IMR-90 (cell line): Measurements from ENCODE around the gene TENM3. TPM values are rescaled to one million over a fixed set of nuclear protein-coding genes. Genes with fewer than 3 reads are reported as not detected.
A peak's percentile ranks its signal among the peaks of the same experiment; 100 is the strongest.

Experiments
- ATAC-seq: fragments of 200-7000 bp; cut with Tn5 transposase; 2 replicates; pipeline ENCODE4 v1.9.1; 2020; ENCODE audit warnings: low read depth, mild to moderate bottlenecking, moderate library complexity
- BruUV-seq: library from RNA; stranded (reverse); fragments of 400-500 nt; replicated peaks from 2 replicates; lab custom pipeline; 2021; lab: Mats Ljungman, UMichigan
- CTCF ChIA-PET: fragments of 300-600 bp; formaldehyde crosslinking; extraction: SDS; loops from one replicate; lab custom pipeline; 2021; ENCODE audit warnings: antibody characterized with exemption; lab: Yijun Ruan, JAX
- POLR2A ChIA-PET: fragments of 300-600 bp; sonication (Branson Sonifier 250); formaldehyde crosslinking; loops from one replicate; lab custom pipeline; 2022; ENCODE audit warnings: antibody characterized with exemption; ENCODE audit not compliant: unreplicated experiment; lab: Charles Lee
- DNase-seq: peaks from one replicate; pipeline ENCODE4 v3.0.0; 2013
- H2AFZ ChIP-seq: replicated peaks from 2 replicates; pipeline ENCODE3; 2013; ENCODE audit warnings: low read length, mild to moderate bottlenecking; ENCODE audit not compliant: poor library complexity
- H2AK5ac ChIP-seq: 2 replicates; pipeline ENCODE4 v1.6.1; 2013; ENCODE audit warnings: low read depth, low read length, inconsistent platforms
- H2AK9ac ChIP-seq: replicated peaks from 2 replicates; pipeline ENCODE3; 2013; ENCODE audit warnings: mild to moderate bottlenecking, low read depth, low read length, moderate library complexity; ENCODE audit not compliant: poor library complexity
- H2BK120ac ChIP-seq: 2 replicates; pipeline ENCODE4 v1.6.1; 2013; ENCODE audit warnings: low read depth, low read length, inconsistent platforms
- H2BK15ac ChIP-seq: 3 replicates; pipeline ENCODE4 v1.6.1; 2013; ENCODE audit warnings: low read depth, low read length, inconsistent platforms
- H2BK20ac ChIP-seq: 2 replicates; pipeline ENCODE4 v1.6.1; 2013; ENCODE audit warnings: low read depth, mild to moderate bottlenecking, inconsistent platforms, low read length, moderate library complexity
- H2BK5ac ChIP-seq: 2 replicates; pipeline ENCODE4 v1.6.1; 2013; ENCODE audit warnings: mild to moderate bottlenecking, low read depth, low read length, inconsistent platforms; ENCODE audit not compliant: poor library complexity, severe bottlenecking
- H3K14ac ChIP-seq: replicated peaks from 2 replicates; pipeline ENCODE4 v1.6.1; 2013; ENCODE audit warnings: low read depth, low read length, inconsistent platforms
- H3K18ac ChIP-seq: 2 replicates; pipeline ENCODE4 v1.6.1; 2013; ENCODE audit warnings: low read depth, low read length, control low read depth
- H3K23ac ChIP-seq: 2 replicates; pipeline ENCODE4 v1.6.1; 2013; ENCODE audit warnings: low read depth, low read length, inconsistent platforms
- H3K27ac ChIP-seq: 2 replicates; pipeline ENCODE4 v1.5.1; 2013; ENCODE audit warnings: mild to moderate bottlenecking, control low read depth, low read length; ENCODE audit not compliant: insufficient read depth
- H3K27me3 ChIP-seq: 2 replicates; pipeline ENCODE4 v1.6.1; 2013; ENCODE audit warnings: low read length; ENCODE audit not compliant: control insufficient read depth, insufficient read depth
- H3K36me3 ChIP-seq: 2 replicates; pipeline ENCODE4 v1.6.1; 2013; ENCODE audit warnings: low read length, mixed read lengths; ENCODE audit not compliant: control insufficient read depth, insufficient read depth
- H3K4ac ChIP-seq: 2 replicates; pipeline ENCODE4 v1.6.1; 2013; ENCODE audit warnings: low read depth, low read length, inconsistent platforms
- H3K4me1 ChIP-seq: 2 replicates; pipeline ENCODE4 v1.6.1; 2013; ENCODE audit warnings: low read length, mixed read lengths; ENCODE audit not compliant: control insufficient read depth, insufficient read depth
- H3K4me2 ChIP-seq: 2 replicates; pipeline ENCODE4 v1.6.1; 2013; ENCODE audit warnings: low read depth, mild to moderate bottlenecking, control low read depth, low read length, moderate library complexity
- H3K4me3 ChIP-seq: 2 replicates; pipeline ENCODE4 v1.5.1; 2013; ENCODE audit warnings: low read depth, mild to moderate bottlenecking, control low read depth, low read length, moderate library complexity; ENCODE audit not compliant: insufficient read depth
- H3K56ac ChIP-seq: 2 replicates; pipeline ENCODE4 v1.6.1; 2013; ENCODE audit warnings: low read length, inconsistent platforms; ENCODE audit not compliant: insufficient read depth; ENCODE audit errors: extremely low read depth
- H3K79me1 ChIP-seq, 2 experiments: 2 replicates each; pipeline ENCODE4 v1.6.1; 2013; ENCODE audit warnings: low read length in 2 of 2, inconsistent platforms in 1 of 2, low read depth in 1 of 2
- H3K9ac ChIP-seq: 2 replicates; pipeline ENCODE4 v1.6.1; 2013; ENCODE audit warnings: low read depth, low read length, control low read depth
- H3K9me1 ChIP-seq: 2 replicates; pipeline ENCODE4 v1.6.1; 2013; ENCODE audit warnings: low read length, inconsistent platforms; ENCODE audit not compliant: insufficient read depth
- H3K9me3 ChIP-seq: 2 replicates; pipeline ENCODE4 v1.6.1; 2013; ENCODE audit warnings: low read length; ENCODE audit not compliant: control insufficient read depth, insufficient read depth
- H4K20me1 ChIP-seq: 2 replicates; pipeline ENCODE4 v1.6.1; 2013; ENCODE audit warnings: low read length, inconsistent platforms; ENCODE audit not compliant: insufficient read depth
- H4K5ac ChIP-seq: 2 replicates; pipeline ENCODE4 v1.6.1; 2013; ENCODE audit warnings: mild to moderate bottlenecking, low read depth, low read length, control low read depth
- H4K8ac ChIP-seq, 2 experiments: 2 replicates each; pipeline ENCODE4 v1.6.1; 2013; ENCODE audit warnings: low read depth in 2 of 2, low read length in 2 of 2, control low read depth in 1 of 2, inconsistent platforms in 1 of 2
- H4K91ac ChIP-seq: 2 replicates; pipeline ENCODE4 v1.6.1; 2013; ENCODE audit warnings: low read depth, low read length, inconsistent platforms; ENCODE audit not compliant: insufficient read depth
- FOS ChIP-seq: fragments of 150-350 bp; IDR thresholded peaks from 2 replicates; pipeline ENCODE4 v1.6.1; 2016; ENCODE audit warnings: low read depth, low read length
- USF2 ChIP-seq: fragments of 150-350 bp; IDR thresholded peaks from 2 replicates; pipeline ENCODE4 v1.6.1; 2017; ENCODE audit warnings: mild to moderate bottlenecking, antibody characterized with exemption, low read length, low read depth
- WGBS, 2 experiments: methylation state at CpG; one replicate each; pipeline versions ENCODE4 v1.1.5 to v1.1.7; 2013; ENCODE audit warnings: missing lambda C conversion rate in 2 of 2; ENCODE audit not compliant: insufficient read length in 1 of 2; ENCODE audit errors: extremely low coverage in 2 of 2; 5-methylcytosine and 5-hydroxymethylcytosine counted together
- dilution Hi-C: fragments of 300-500 bp; cut with HindIII; formaldehyde crosslinking; loops from one replicate; pipeline ENCODE4 v1.14.3; 2018; ENCODE audit warnings: low sequenced_read_pairs; ENCODE audit not compliant: unreplicated experiment
- in situ Hi-C: fragments of 300-500 bp; cut with MboI; formaldehyde crosslinking; loops from 3 replicates; pipeline ENCODE4 v1.14.3; 2019; ENCODE audit warnings: low sequenced_read_pairs, inconsistent platforms, mixed read lengths
- intact Hi-C: fragments of 100-400 bp; cut with micrococcal nuclease; formaldehyde crosslinking; loops from 2 replicates; pipeline ENCODE4 v1.10.0; 2022
- polyA plus RNA-seq, 3 experiments: library from polyadenylated mRNA; depleted of rRNA; stranded (reverse); fragments of >200 nt; gene quantifications; 2 replicates each; pipeline ENCODE4 v1.2.3, GENCODE V29; 2012; ENCODE audit warnings: low replicate concordance in 1 of 3
- total RNA-seq: library from RNA; depleted of rRNA; stranded (reverse); fragments of >200 nt; gene quantifications from 2 replicates; pipeline ENCODE4 v1.2.3, GENCODE V29; 2012

Gene TENM3
- total and polyA plus RNA-seq, 2 of the 4 experiments (the other 2 are of a cell fraction), result 29.9 to 173 TPM

DNA sequence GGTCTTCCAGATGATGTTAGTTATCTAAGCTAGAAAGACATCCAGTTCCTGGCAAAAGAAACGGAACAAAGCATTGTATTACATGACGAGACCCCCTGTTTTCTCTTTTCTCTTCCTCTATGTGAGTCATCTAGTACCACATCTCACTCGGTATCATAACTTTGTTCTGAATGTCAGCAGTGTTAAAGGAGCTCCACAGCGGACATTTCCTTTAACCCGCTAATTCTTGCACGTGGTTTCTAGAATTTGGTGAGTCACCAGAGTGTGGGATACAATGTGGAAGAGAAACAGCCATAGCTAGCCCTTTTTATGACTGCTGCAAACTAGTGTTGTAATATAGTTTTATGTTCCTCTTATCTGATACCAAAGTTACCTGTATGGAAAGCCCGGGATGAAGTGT, 243.7 kb downstream of the TENM3 start:
- BruUV-seq, result no TSS peak
- Histone ChIP-seq H3K4me2 (no peak overlapping the region), H2BK20ac (no peak overlapping the region), H3K4me3 (no peak overlapping the region), H4K8ac (no peak overlapping the region), H2AK5ac (no peak overlapping the region), H4K91ac (no peak overlapping the region), H3K14ac (no peak overlapping the region), H2BK15ac (no peak overlapping the region), H3K4ac (no peak overlapping the region), H3K9me3 (peaks cover 2% of the 10 kb centered on the region; the same call in 1 of the 2 replicates), H4K5ac (no peak overlapping the region), H2BK5ac (no peak overlapping the region), H3K23ac (no peak overlapping the region), H3K9me1 (peaks cover 4% of the 10 kb centered on the region), H2BK120ac (no peak overlapping the region), H3K36me3 (no peaks in the 10 kb centered on the region), H3K56ac (no peak overlapping the region), H3K27me3 (no peaks in the 10 kb centered on the region), H2AFZ (no peak overlapping the region), H3K27ac (no peak overlapping the region), H4K20me1 (no peaks in the 10 kb centered on the region), H3K9ac (no peak overlapping the region), H3K4me1 (peaks cover 3% of the 10 kb centered on the region), H2AK9ac (no peak overlapping the region), H3K18ac (no peak overlapping the region), H3K79me1 (peaks cover 9 to 14% of the 10 kb centered on the region in 2 experiments; a peak in 3 of 4 replicates)
- 0 out of 2 replicates have a peak, but pooled peaks have one; percentile 7 for TF ChIP-seq FOS
- TF ChIP-seq USF2, result no peak
- intact Hi-C loops, result loop anchor here (10.0 kb wide), 1 partner anchor 778 kb away; no protein-coding TSS in a partner anchor
- ChIA-PET POLR2A (no interaction called here), CTCF (no interaction called here)
- DNase-seq (no peak), ATAC-seq (no peak)
- WGBS, 2 experiments, result no CpG with 5 or more reads among the region's 7 CpGs
- dilution Hi-C loops, result no loop called here
- in situ Hi-C loops, result no loop called here
